NK-92 treated with Interleukin-12 subunit alpha and Interleukin-12 subunit beta, amount 100 ng/mL, for 24 hours (cell line): ENCODE data around the gene ADAMTS17.

Source experiments
- DNase-seq: peaks from one replicate; lab custom pipeline; 2025; lab: John Stamatoyannopoulos, UW

ADAMTS17 gene

DNA sequence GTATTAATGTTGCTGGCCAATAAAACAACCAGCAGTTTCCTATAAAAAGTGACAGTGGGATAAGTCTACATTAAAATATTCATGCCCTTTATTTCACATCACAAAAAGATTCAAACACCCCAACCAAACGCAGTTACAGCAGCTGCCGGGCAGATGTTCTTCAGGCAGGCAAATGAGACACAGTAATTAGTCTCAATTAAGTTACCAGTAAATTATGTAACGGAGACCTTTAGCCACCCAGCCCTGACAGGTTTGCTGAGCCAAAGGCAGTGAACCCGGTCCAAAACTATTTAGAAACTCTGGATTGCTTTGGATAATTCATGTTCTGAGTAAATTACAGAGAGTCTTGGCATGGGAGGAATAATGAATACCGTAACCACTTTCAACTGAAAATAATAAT is 319.4 kb downstream of the ADAMTS17 start:
- DNase-seq, result no peak

DNA sequence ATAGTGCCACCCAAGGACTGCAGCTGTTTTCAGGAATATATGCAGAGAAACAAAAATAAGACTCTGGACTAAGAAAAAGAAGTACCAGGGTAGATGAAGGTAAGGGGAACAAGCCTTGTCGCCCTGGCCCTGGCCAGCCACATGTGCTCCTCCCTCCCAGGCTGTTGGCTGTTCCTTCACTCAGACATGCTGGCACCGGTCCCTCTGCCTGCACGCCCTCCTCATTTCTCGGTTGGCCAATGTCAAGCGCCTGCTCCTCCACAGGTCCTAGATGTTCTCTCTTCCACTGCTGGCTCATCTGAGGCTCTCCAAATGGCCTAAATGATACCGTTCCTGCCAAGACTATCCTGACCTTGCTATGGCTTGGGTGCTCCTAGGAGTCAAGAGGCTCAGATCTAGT is 320.1 kb downstream of the ADAMTS17 start:
- DNase-seq, result no peak

DNA sequence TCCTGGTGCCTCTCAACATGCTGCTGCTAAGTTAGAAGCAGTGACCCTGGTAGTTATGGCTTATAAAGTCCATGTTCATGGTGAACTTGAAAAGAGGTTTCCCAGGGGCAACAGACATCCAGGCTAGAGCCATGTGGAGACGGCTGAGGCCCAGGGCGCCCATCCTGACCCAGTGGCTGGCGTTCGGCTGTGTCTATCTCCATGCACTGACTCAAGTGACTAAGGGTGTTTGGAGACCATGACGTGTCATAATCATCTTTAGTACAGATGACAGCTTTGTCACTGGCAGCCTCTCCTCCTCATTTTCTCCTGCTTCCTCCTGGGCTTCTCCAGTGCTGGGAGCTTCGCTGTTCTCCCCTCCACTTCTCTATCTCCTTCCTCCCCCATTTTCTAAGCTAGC is 321.2 kb downstream of the ADAMTS17 start:
- DNase-seq, result no peak

DNA sequence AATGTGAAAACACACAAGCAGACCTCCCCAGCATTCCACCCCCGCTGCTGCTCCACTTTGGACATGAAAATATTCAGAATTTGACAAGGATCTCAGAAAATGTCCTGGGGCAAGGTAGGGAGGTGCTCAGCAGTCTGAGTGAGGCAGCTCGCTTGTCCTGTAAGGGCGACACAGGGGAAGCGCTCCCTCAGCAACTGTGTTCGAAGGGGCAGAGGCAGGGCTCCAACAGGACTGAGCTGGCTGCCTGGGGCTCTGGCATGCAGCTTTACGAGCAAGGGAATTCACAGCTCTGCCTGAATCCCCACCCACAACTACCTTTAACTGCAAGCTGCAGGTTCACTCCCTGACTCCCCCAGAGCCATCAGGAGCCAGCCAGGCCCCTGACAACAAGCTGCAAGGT is 321.6 kb downstream of the ADAMTS17 start:
- DNase-seq, result no peak

- DNase-seq, result no peak
Observed at GRCh38 chr15:100019601-100020000, 322.2 kb downstream of the ADAMTS17 start.

DNA sequence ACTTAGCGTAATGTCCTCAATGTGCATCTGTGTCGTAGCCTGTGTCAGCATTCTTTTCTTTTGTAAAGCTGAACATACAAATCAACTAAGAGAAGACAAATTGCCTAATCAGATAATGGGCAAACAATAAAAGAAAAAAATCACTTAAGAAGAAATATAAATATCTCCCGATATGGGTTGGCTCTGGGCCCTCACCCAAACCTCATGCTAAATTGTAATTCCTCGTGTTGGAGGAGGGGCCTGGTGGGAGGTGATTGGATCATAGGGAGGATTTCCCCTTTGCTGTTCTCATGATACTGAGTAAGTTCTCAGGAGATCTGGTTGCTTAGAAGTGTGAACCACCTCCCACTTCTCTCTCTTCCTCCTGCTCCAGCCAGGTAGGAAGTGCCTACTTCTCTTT is 323.6 kb downstream of the ADAMTS17 start:
- no peak for DNase-seq

DNA sequence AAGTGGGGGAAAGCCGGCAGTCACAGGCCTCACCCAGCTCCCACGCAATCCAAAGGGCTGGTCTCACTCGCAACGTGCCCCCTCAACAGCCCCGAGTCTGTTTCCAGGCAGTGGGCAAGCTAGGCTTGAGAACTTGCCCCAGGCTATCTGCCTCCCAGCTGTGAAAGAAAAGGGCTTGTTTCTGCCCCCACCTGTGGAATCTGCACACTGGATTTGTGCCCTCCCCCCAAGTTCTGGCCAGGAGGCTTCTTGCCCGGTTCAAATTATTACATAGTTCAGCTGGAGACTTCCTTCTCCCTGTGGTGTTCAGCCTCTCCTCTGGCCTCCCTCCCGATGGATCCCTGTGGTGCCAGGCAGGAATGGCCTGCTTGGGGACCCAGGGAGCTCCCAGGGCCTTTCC is 324.6 kb downstream of the ADAMTS17 start:
- DNase-seq, result no peak

DNA sequence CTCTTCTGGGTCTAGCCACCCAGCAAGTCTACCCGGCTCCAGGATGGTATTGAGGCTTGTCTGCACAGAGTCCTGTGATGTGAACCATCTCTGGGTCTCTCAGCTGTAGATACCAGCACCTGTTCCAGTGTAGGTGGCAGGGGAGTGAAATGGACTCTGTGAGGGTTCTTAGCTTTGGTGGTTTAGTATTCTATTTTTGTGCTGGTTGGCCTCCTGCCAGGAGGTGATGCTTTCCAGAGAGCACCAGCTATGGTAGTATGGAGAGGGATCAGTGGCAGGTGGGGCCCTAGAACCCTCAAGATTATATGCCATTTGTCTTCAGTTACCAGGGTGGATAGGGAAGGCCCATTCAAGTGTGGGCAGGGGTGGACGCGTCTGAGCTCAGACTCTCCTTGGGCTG is 325.1 kb downstream of the ADAMTS17 start:
- no peak for DNase-seq

DNA sequence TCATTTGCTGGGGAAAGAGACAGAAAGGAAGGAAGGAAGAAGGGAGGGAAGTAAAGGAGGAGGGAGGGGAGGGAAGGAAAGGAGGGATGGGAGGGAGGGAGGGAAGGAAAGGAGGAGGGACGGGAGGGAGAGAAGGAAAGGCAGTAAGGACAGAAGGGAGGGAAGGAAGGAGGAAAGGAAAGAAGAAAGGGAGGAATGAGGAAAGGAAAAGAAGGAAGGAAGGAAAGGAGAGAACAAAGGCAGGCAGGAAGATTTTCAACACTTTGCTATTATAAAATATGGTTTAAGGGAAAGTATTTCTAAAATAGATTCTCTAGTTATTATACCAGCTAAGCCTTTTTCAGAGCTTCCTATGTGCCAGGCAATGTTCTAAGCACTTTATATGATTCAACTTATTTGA is 330.5 kb downstream of the ADAMTS17 start:
- no peak for DNase-seq

DNA sequence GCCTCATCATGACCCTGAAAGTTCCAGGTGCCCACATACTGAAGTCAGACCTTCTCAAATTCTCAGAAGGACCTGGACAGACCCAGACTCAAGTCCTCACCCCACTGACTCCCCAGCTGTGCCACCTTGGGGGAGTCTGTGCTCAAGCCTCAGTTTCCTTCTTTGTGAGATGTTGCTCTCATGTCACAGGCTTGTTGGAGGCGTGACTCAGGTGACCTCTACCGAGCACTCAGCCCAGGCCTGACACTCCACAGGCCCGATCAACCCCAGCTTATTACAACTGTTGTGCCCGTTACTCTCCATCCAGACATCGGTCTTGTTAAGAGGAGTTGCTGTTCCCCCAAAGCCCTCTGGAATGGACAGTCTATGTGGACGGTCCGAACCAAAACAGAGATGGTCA is 332.4 kb downstream of the ADAMTS17 start:
- no peak for DNase-seq

GRCh38 chr15:100008258-100008657 is 333.5 kb downstream of the ADAMTS17 start:
- DNase-seq, result no peak

GRCh38 chr15:100007609-100008008 is 334.2 kb downstream of the ADAMTS17 start:
- DNase-seq, result no peak

DNA sequence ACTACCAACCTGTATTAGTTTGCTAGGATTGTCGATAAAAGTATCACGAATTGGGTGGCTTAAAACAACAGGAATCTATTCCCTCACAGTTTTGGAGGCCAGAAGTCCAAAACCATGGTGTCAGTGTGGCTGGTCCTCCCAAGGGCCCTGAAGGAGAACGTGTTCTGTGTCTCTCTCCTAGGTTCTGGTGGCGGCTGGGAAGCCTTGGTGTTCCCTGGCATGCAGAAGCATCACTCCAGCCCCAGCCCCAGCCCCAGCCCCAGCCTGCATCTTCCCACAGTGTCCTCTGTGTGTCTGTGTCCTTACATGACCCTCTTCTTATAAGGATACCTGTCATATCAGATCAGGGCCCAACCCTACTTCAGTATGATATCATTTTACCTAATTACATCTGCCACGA is 336.1 kb downstream of the ADAMTS17 start:
- DNase-seq, result no peak

- no peak for DNase-seq
Observed at GRCh38 chr15:100005013-100005412, 336.8 kb downstream of the ADAMTS17 start.

DNA sequence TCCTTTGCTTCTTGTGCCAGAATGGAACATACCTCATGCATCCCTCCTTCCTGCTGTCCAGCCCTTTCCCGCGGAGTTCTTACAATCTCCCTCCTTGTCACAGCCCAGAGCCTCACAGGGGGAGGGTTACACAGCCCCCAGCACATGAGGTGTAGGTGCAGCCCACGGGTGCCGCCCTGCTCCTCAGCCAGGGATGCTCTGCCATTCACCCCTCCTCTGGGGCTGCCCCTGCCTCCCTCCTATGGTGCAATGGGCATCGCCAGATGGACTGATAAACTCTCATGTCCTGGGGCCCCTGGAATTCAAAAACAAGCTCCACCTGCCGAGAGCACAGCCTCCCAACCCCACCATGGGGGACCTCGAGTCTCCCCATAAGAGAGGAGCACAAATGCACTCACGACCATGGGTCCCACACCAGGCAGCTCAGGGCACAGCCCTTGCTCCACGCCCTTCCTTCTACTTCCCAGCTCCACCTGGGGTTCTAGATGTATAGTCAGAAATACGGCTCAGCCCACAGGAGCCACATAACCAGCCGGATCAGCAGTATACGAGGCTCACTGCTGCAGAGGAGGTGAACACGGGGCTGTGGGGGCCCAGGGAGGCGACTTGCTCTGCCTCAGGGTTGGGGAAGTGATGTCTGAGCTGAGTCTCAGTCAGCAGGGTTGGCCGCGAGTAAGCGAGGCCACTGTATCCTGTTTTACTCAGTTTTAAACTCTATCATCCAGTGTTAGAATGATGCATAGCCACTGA is 338.8 kb downstream of the ADAMTS17 start:
- DNase-seq, result no peak

DNA sequence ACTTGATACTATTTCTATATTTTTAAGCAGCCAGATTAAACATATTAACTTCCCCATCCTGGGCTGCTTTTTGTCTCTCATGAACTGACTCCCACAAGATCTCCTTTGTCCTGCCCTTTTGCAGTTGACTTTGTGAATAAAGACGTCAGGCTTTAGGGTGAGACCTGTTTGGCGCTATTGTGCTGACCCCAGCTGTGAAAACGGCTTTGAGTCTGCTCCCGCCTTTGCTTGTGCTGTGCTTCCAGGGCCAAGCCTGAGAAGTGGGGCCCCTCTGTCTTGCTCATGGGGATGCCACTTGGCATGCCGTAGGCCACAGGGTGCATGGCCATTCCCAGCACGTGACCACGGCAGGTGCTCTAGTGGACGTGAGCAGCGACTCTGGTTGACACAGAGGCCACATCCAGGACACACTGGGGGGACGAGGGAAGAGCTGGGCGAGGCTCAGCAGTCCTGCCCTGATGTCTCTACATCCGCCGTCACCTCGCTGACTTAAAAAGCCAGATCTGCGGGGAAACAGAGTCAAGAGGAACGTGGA is 339.6 kb downstream of the ADAMTS17 start:
- no peak for DNase-seq

DNA sequence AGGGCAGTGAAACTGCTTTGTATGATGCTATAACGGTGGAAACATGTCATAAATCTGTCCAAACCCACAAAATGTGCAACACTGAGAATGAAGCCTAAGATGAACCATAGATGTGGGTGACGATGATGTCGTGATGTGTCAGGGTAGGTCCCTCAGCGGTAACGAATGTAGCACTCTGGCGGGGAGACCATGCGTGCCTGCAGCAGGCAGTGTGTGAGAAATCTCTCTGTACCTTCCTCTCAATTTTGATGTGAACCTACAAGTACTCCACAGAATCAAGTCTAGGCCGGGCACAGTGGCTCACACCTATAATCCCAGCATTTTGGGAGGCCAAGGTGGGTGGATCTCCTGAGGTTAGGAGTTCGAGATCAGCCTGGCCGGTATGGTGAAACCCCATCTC is 340.4 kb downstream of the ADAMTS17 start:
- no peak for DNase-seq

DNA sequence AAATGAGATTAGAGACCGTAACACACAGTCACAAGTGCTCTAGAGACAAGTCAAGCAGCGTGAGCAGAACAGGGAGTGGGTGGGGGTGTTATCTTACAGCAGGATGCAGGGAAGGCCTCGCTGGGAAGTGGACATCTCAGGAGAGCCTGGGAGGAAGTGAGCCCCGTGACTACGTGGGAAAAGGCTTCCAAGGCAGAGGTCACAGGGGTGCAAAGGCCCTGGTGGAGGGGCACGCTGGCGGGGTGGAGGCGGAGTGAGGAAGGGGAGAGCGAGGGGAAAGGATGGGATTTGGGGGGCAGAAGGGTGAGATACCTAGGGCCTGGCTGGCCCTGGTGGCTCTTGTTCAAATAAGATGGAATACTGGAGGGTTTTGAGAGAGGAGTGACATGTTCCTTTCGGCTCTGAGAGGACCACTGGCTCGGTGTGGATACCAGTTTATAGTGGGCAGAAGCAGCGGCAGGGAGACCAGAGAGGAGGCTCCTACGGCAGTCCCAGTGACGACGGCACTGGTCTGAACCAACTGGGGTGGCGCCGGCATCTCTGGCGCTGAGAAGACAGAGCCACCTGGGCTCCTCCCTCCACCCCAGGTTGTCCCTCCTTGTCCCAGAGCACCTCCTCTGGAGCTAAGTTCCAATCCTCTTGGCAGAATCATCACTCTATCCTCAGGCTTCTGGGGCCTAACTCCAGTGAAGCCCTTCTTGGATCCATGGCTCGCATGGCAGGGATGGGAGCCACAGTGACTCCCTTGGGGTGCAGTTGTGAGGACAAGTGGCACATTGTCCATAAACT is 342.3 kb downstream of the ADAMTS17 start:
- no peak for DNase-seq

DNA sequence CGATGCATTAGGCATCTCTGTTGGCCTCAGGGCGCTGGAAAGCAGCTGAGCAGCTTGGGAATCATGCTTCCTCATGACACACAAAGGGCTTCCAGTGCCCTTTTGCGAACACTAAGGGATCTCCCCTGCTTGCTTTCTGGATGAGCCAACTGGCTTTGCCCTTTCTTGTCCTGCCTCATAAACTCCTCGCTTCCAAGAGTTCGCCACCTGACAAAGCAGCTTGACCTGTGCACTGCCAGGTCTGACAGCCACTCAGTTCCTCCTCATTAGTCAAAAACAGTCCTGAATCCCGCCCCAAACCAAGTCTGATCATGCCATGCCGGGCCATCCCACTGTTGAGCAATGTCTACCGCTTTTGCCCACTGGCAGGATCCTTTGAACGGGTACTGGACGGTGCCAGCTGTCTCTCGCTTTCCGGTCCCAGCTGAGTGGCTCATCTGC is 343.1 kb downstream of the ADAMTS17 start:
- no peak for DNase-seq

- no peak for DNase-seq
Observed at GRCh38 chr15:99997112-99997651, 344.6 kb downstream of the ADAMTS17 start.

- DNase-seq, result no peak
Observed at GRCh38 chr15:99996660-99997059, 345.1 kb downstream of the ADAMTS17 start.

DNA sequence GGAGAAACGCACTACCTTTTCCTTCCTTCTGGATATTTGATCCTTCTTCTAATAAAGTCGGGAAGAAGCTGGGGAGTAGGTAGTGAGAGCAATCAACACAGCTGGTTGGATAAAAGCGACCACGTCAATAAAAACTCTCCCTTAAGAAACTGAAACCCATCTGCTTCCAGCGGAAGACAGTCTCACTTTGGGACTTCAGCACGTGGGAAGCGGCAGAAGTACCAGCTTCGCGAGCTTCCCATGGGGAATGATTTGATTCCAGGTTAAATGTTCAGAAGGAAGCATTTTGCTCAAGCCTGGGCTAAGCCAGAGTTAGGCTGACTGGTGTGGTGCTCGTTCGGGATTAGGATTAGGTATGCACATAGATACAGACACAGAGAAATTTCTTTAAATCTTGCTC is 346.2 kb downstream of the ADAMTS17 start:
- no peak for DNase-seq

DNA sequence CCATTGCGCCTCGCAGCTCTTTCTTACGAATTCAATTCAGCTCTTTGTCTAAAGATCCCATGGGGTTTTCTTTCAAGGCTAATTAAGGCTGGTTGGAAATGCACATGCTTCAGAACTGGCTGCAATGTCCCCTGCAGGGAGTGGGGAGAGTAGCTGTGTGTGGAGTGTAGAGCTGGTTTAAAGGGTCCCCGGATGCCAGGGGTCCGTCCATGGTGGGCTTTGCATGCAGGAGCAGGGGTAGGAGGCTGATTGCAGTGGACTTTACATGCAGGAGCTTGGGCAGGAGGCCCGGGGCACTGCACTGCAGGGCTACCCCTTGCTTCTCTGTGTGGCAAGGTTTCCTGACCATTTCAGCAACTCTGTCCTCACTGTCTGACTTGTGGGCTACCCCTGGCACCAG is 346.9 kb downstream of the ADAMTS17 start:
- no peak for DNase-seq
